HCT116 (cell line): ENCODE measurements around the gene FTSJ1. TPM values are rescaled to one million over a fixed set of nuclear protein-coding genes. Genes with fewer than 3 reads are reported as not detected.

Experiments used
- ATAC-seq: fragments of 200-7000 bp; cut with Tn5 transposase; 2 replicates; pipeline ENCODE4 v1.9.1; 2020; ENCODE audit warnings: mild to moderate bottlenecking, moderate library complexity
- BruUV-seq: library from RNA; stranded (reverse); fragments of 400-500 nt; replicated peaks from 2 replicates; lab custom pipeline; 2021; lab: Mats Ljungman, UMichigan
- CTCF ChIA-PET: fragments of 300-600 bp; sonication (Branson Sonifier 250); formaldehyde crosslinking; loops from one replicate; lab custom pipeline; 2021; ENCODE audit warnings: antibody characterized with exemption; lab: Charles Lee
- POLR2A ChIA-PET: fragments of 300-600, 350-600 bp; sonication (Branson Sonifier 250); formaldehyde crosslinking; loops from one replicate; lab custom pipeline; 2021; ENCODE audit warnings: antibody characterized with exemption; lab: Charles Lee
- RAD21 ChIA-PET, 2 experiments: fragments of 300-600 bp; sonication (Branson Sonifier 250); formaldehyde crosslinking; loops; one replicate each; lab custom pipeline; 2023; ENCODE audit warnings: low total read pairs in 2 of 2; ENCODE audit not compliant: uncharacterized antibody in 2 of 2, unreplicated experiment in 2 of 2, low non-redundant PET in 1 of 2; lab: Charles Lee
- DNase-seq: peaks from one replicate; pipeline ENCODE4 v3.0.0-alpha.2; 2010; ENCODE audit warnings: low read depth, low spot score
- H2AFZ ChIP-seq: fragments of 200-600 bp; shearing (Covaris generic), sonication (generic); 2 replicates; pipeline ENCODE4 v1.6.1; 2017; ENCODE audit warnings: low read depth, mixed run types, mixed read lengths, antibody characterized with exemption, low read length; ENCODE audit not compliant: poor library complexity, severe bottlenecking
- H3K27ac ChIP-seq: 2 replicates; pipeline ENCODE4 v1.5.1; 2012; ENCODE audit warnings: low read depth, low read length
- H3K27me3 ChIP-seq: fragments of 200-600 bp; sonication (generic); 2 replicates; pipeline ENCODE4 v1.6.1; 2016; ENCODE audit warnings: mixed run types, low read length, mixed read lengths; ENCODE audit not compliant: insufficient read depth
- H3K36me3 ChIP-seq, 2 experiments: fragments of 200-500 bp in 1 of 2; fragments of 200-600 bp in 1 of 2; sonication (Bioruptor generic) in 1 of 2; sonication (generic) in 1 of 2; 2 replicates each; pipeline versions ENCODE4 v1.5.1 to v1.6.1; 2014 to 2016; ENCODE audit warnings: low read length in 2 of 2, inconsistent platforms in 1 of 2, mixed read lengths in 1 of 2, mixed run types in 1 of 2; ENCODE audit not compliant: insufficient read depth in 2 of 2, control insufficient read depth in 1 of 2
- H3K4me1 ChIP-seq, 2 experiments: fragments of 200-600 bp in 1 of 2; sonication (generic) in 1 of 2; 2 replicates each; pipeline versions ENCODE4 v1.5.1 to v1.6.1; 2012 to 2017; ENCODE audit warnings: low read length in 2 of 2, inconsistent platforms in 1 of 2, mild to moderate bottlenecking in 1 of 2, mixed read lengths in 1 of 2, mixed run types in 1 of 2, moderate library complexity in 1 of 2; ENCODE audit not compliant: insufficient read depth in 2 of 2, control insufficient read depth in 1 of 2
- H3K4me2 ChIP-seq: fragments of 200-600 bp; sonication (generic); 2 replicates; pipeline ENCODE4 v1.6.1; 2017; ENCODE audit warnings: mixed run types, low read length, mixed read lengths
- H3K4me3 ChIP-seq, 2 experiments: fragments of 200-600 bp in 1 of 2; sonication (generic) in 1 of 2; replicated peaks in 1 of 2; 2 replicates each; pipeline ENCODE4 v1.5.1; 2011 to 2016; ENCODE audit warnings: low read length in 2 of 2, control low read depth in 1 of 2, low read depth in 1 of 2, mild to moderate bottlenecking in 1 of 2, mixed read lengths in 1 of 2, mixed run types in 1 of 2
- H3K79me2 ChIP-seq: fragments of 200-600 bp; sonication (generic); 2 replicates; pipeline ENCODE4 v1.6.1; 2017; ENCODE audit warnings: mild to moderate bottlenecking, mixed run types, low read length, moderate library complexity, mixed read lengths; ENCODE audit not compliant: insufficient read depth
- H3K9ac ChIP-seq: fragments of 200-600 bp; sonication (generic); 2 replicates; pipeline ENCODE4 v1.6.1; 2016; ENCODE audit warnings: low read length, mixed read lengths
- H3K9me2 ChIP-seq: fragments of 200-600 bp; sonication (generic), shearing (Covaris generic); 2 replicates; pipeline ENCODE4 v1.6.1; 2017; ENCODE audit warnings: mixed run types, mild to moderate bottlenecking, moderate library complexity; ENCODE audit not compliant: insufficient read depth
- H3K9me3 ChIP-seq, 2 experiments: fragments of 200-500 bp in 1 of 2; fragments of 200-600 bp in 1 of 2; sonication (Bioruptor generic) in 1 of 2; sonication (generic) in 1 of 2; 2 replicates each; pipeline ENCODE4 v1.6.1; 2014 to 2017; ENCODE audit warnings: low read length in 2 of 2, mixed read lengths in 2 of 2, inconsistent platforms in 1 of 2, low read depth in 1 of 2, mild to moderate bottlenecking in 1 of 2, mixed run types in 1 of 2, moderate library complexity in 1 of 2; ENCODE audit not compliant: control insufficient read depth in 1 of 2, insufficient read depth in 1 of 2
- H4K20me1 ChIP-seq: fragments of 200-600 bp; sonication (generic), shearing (Covaris generic); 2 replicates; pipeline ENCODE4 v1.6.1; 2017; ENCODE audit warnings: mixed run types, mild to moderate bottlenecking, moderate library complexity; ENCODE audit not compliant: insufficient read depth
- CBX3 ChIP-seq: IDR thresholded peaks from 2 replicates; pipeline ENCODE4 v1.6.1; 2012; ENCODE audit warnings: low read depth
- EGR1 ChIP-seq: IDR thresholded peaks from 2 replicates; pipeline ENCODE4 v1.6.1; 2012; ENCODE audit warnings: low read depth
- EZH2 ChIP-seq: fragments of 200-600 bp; sonication (generic); IDR thresholded peaks from 2 replicates; pipeline ENCODE4 v1.6.1; 2017; ENCODE audit warnings: antibody characterized with exemption, mixed run types
- EZH2phosphoT487 ChIP-seq: fragments of 200-600 bp; IDR thresholded peaks from 2 replicates; pipeline ENCODE4 v1.6.1; 2018; ENCODE audit warnings: antibody characterized with exemption, borderline replicate concordance
- SIN3A ChIP-seq: IDR thresholded peaks from 2 replicates; pipeline ENCODE4 v1.6.1; 2012; ENCODE audit warnings: low read depth
- YY1 ChIP-seq: IDR thresholded peaks from 2 replicates; pipeline ENCODE4 v1.6.1; 2011; ENCODE audit warnings: low read length, low read depth, moderate library complexity, mild to moderate bottlenecking; ENCODE audit not compliant: insufficient replicate concordance; ENCODE audit errors: extremely low read depth
- ZFX ChIP-seq: fragments of 450-650 bp; IDR thresholded peaks from 2 replicates; pipeline ENCODE4 v1.6.1; 2017
- ZNF274 ChIP-seq: fragments of 200-500 bp; sonication (Bioruptor generic); IDR thresholded peaks from 2 replicates; pipeline ENCODE4 v1.6.1; 2014; ENCODE audit warnings: mild to moderate bottlenecking, low read depth, low read length, inconsistent platforms
- intact Hi-C: fragments of 100-400 bp; cut with micrococcal nuclease; formaldehyde crosslinking; loops from 2 replicates; pipeline ENCODE4 v1.10.0; 2022
- total RNA-seq: library from RNA; stranded (reverse); gene quantifications from one replicate; pipeline ENCODE4 v1.2.1, GENCODE V29; 2021; ENCODE audit not compliant: unreplicated experiment
- TF ChIP-seq, protein P1 (sequence below), 3 experiments: fragments of 200-600 bp in 1 of 3; sonication (generic) in 1 of 3; IDR thresholded peaks in 2 of 3; conservative IDR thresholded peaks in 1 of 3; 2 replicates each; pipeline ENCODE4 v1.5.1; 2012 to 2017; ENCODE audit warnings: low read depth in 2 of 3, low read length in 2 of 3, antibody characterized with exemption in 1 of 3, borderline replicate concordance in 1 of 3, control low read depth in 1 of 3, mild to moderate bottlenecking in 1 of 3, mixed read lengths in 1 of 3, mixed run types in 1 of 3, moderate library complexity in 1 of 3; ENCODE audit not compliant: insufficient read depth in 1 of 3
- TF ChIP-seq, protein P2 (sequence below): IDR thresholded peaks from 2 replicates; pipeline ENCODE4 v1.6.1; 2012
- TF ChIP-seq, protein P3 (sequence below): IDR thresholded peaks from 2 replicates; pipeline ENCODE4 v1.6.1; 2012

The FTSJ1 gene
- total RNA-seq, 1 experiment from 2014 or later, result 64.9 TPM

DNA sequence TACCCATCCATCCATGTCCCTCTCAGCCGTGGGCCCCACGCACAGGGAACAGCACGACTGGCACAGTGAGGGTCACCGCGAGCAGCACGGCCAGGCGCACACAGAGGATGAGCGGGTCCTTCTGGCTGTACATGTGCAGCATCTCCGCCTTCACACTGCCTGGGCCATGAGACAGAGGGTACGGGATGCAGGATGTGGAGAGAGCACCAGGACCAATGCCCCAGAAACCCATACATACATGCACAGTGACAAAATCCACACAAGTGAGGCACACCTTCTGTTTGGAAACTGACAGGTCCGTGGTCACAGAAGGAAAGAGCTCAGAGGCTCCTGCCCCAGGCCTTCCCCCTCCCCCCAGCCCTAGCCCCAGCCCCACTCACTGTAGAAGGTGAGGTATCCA is 15.4 kb upstream of the FTSJ1 start:
- Histone ChIP-seq H3K9ac (no peak overlapping the region), H3K4me1 (peaks cover 0 to 5% of the 10 kb centered on the region in 2 experiments; a peak in 1 of 4 replicates), H3K4me3 (no peak overlapping the region), H3K79me2 (peaks cover 3% of the 10 kb centered on the region; the same call in 1 of the 2 replicates), H3K4me2 (no peak overlapping the region), H3K36me3 (no peaks in the 10 kb centered on the region), H3K9me3 (no peaks in the 10 kb centered on the region), H3K27ac (no peak overlapping the region), H4K20me1 (no peaks in the 10 kb centered on the region), H3K27me3 (no peaks in the 10 kb centered on the region), H3K9me2 (no peaks in the 10 kb centered on the region), H2AFZ (no peak overlapping the region)
- no peak for DNase-seq
- ATAC-seq, result no peak
- RAD21 ChIA-PET, result no interaction called here
- TF ChIP-seq, protein P1, sequence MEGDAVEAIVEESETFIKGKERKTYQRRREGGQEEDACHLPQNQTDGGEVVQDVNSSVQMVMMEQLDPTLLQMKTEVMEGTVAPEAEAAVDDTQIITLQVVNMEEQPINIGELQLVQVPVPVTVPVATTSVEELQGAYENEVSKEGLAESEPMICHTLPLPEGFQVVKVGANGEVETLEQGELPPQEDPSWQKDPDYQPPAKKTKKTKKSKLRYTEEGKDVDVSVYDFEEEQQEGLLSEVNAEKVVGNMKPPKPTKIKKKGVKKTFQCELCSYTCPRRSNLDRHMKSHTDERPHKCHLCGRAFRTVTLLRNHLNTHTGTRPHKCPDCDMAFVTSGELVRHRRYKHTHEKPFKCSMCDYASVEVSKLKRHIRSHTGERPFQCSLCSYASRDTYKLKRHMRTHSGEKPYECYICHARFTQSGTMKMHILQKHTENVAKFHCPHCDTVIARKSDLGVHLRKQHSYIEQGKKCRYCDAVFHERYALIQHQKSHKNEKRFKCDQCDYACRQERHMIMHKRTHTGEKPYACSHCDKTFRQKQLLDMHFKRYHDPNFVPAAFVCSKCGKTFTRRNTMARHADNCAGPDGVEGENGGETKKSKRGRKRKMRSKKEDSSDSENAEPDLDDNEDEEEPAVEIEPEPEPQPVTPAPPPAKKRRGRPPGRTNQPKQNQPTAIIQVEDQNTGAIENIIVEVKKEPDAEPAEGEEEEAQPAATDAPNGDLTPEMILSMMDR (IDR thresholded peaks at IDR 0.05 in 2 of 3, conservative IDR thresholded peaks at IDR 0.05 in 1 of 3; ENCODE audit: borderline replicate concordance in 1 of 3, insufficient read depth in 1 of 3, low read depth in 2 of 3, low read length in 2 of 3), result no peak
- no peak for TF ChIP-seq EZH2
- TF ChIP-seq ZNF274, result no peak
- no peak for TF ChIP-seq EZH2phosphoT487
- TF ChIP-seq, protein P2, sequence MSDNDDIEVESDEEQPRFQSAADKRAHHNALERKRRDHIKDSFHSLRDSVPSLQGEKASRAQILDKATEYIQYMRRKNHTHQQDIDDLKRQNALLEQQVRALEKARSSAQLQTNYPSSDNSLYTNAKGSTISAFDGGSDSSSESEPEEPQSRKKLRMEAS, result no peak
- no peak for TF ChIP-seq ZFX
- no peak for TF ChIP-seq YY1
- TF ChIP-seq, protein P3, sequence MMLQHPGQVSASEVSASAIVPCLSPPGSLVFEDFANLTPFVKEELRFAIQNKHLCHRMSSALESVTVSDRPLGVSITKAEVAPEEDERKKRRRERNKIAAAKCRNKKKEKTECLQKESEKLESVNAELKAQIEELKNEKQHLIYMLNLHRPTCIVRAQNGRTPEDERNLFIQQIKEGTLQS, result no peak
- TF ChIP-seq CBX3, result no peak
- no peak for TF ChIP-seq EGR1
- no peak for TF ChIP-seq SIN3A
- intact Hi-C loops, result no loop called here
- BruUV-seq, result no TSS peak
- CTCF ChIA-PET, result no interaction called here
- POLR2A ChIA-PET, result no interaction called here
